ENCODE data around the gene RPL13A.
"Not testable (repeated sequence)": the region's sequence is repeated elsewhere in the genome, so short reads cannot be mapped to it uniquely, and the experiment has no call there.

Gene RPL13A

GRCh38 chr19:49487277-49488045 is at the start of gene RPL13A:
RPL13A (plus strand) TSS chr19:49487608; CDS start chr19:49487630, 22 bp downstream.
- peak; percentile 45 for DNase-seq

DNA sequence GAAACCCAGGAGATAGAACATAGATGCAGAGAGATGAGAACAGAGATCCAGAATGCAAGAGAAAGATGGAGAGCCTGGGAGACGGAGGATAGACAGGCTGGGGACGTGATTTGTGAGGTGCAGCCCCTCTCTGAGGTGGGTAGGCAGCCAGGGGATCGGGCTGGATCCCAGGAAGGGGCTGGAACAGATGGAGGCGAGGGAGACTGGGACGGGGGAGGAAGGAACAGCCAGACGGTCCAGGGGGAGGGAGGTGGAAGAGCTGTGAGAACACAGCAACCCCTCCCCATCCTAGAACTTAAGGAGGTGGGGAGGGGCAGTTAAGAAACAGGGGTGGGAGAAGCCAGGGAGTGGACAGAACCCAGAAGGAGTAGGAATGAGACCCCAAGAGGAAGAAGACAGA is 49.1 kb upstream of the RPL13A start:
- no peak for DNase-seq

GRCh38 chr19:49439836-49440235 is 47.6 kb upstream of the RPL13A start:
- DNase-seq, result no peak

- DNase-seq, result no peak
These were observed 46.8 kb upstream of the RPL13A start for GRCh38 chr19:49440439-49441209.

- DNase-seq, result no peak
These were observed 46.0 kb upstream of the RPL13A start, which contains the start of gene SLC17A7 for GRCh38 chr19:49441210-49441959. SLC17A7 (minus strand) TSS chr19:49441527; CDS start chr19:49441379, 148 bp downstream.

DNA sequence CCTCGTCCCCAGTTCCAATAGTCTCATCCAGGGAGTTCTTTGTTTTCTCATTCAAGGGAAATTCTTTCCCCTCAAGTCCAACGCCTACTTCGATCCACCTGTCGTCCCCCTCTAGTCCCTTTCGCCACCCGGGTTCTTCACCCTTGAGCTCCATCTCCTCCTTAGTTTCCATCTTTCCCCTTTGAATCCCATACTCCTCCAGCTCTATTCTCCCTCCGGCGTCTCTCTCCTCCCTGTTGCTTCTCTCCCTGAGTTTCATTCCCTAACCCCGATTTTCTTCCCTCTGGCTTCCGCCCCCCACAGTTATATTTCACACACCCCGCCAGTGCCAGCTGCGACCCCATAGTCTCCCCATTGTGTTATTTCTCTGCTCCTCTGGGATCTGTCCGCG is 45.5 kb upstream of the RPL13A start:
- DNase-seq, result no peak

GRCh38 chr19:49442354-49442753 is 45.1 kb upstream of the RPL13A start:
- no peak for DNase-seq

DNA sequence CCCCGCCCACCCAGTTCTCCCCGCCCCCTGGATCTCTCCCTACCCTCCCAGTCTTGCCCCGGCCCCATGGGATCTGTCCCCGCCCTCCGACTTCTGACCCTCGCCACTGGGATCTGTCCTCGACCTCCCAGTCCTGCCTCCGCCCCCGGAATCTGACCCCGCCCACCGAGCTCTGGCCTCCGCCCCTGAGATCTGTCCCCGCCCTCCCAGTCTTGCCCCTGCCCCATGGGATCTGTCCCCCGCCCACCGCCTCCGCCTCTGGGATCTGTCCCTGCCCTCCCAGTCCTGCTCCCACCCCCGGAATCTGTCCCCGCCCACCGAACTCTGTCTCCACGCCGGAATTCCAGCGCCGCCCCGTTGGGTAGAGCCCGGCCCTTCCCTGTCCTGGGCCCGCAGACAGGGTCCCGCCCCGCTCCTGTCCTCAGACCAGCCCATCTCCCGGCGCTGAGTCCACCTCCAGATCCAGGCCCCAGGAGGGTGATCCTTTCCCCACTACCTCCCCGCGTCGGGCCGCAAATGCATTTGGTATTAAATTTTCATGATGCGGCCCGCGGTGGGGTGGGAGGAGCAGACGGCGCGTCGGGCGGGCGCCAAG is 44.5 kb upstream of the RPL13A start:
- no peak for DNase-seq

DNA sequence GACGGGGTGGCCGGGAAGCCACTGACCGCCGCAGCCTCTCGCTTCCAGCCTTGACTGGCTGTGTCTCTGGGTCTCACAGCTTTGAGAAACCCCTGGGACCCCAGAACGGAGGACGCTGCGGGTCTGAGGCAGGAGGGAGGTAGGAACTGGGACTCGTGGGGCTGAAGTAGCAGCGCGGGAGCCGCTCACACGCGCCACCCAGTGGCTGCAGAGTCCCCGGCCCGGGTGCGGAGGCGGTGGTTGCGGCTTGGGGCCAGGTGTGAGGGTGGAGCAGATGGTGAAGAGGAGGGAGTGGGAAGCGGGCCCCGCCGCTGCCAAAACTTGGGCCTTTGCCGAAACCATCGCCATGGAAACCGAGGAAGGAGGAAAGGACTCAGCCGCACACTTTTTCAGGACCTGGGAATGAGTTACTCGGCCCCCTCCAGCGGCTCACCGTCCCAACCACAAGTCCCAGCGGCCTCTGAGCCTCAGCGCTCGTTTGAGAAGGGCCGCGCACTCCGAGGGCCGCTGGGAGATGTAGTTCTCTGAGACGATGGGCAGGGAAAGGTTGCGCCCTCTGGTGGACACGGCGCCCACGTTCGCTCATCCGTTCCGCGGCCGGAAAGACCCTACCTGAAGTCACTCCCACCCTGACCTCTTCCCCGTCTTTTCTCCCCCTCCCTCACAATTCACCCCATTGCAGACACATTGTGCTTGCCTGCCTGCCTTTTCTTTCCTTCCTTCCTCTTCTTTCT is 43.9 kb upstream of the RPL13A start:
- no peak for DNase-seq

DNA sequence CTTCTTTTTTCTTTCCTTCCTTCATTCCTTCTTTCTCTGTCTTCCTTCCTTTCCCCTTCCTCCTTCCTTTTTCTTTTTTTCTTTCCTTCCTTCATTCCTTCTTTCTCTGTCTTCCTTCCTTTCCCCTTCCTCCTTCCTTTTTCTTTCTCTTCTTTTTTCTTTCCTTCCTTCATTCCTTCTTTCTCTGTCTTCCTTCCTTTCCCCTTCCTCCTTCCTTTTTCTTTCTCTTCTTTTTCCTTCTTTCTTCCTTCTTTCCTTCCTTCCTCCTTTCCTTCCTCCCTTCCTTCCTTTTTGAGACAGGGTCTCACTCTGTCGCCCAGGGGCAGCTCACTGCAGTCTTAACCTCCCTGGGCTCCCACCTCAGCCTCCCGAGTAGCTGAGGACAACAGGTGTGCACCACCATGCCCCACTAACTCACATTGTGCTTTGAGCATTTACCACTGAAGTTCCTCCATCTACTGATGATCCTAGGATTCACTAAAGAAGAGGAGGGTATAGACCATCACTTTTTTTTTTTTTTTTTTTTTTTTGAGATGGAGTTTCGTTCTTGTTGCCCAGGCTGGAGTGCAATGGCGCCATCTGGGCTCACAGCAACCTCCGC is 43.2 kb upstream of the RPL13A start:
- DNase-seq, result not testable (repeated sequence)

DNA sequence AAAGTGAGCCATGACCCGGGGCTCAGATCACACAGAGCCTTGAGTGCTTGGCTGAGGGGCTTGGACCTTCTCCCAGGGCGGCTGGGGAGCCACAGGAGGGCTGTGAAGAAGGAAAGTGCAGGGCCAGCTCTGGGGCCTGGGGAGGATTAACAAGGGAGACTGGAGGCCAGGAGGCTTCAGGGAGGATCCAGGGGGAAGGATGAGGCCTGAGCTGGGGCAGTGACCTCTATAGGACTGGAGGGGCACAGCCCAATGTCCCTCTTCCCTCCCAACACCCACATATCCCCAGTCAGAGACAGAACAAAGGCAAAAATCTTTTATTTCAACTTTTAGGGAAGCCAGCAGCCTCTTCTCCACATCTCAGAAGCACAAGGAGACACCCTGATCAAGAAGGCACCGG is 41.4 kb upstream of the RPL13A start:
- DNase-seq, result no peak

- no peak for DNase-seq
These were observed 39.6 kb upstream of the RPL13A start for GRCh38 chr19:49447485-49448431.

DNA sequence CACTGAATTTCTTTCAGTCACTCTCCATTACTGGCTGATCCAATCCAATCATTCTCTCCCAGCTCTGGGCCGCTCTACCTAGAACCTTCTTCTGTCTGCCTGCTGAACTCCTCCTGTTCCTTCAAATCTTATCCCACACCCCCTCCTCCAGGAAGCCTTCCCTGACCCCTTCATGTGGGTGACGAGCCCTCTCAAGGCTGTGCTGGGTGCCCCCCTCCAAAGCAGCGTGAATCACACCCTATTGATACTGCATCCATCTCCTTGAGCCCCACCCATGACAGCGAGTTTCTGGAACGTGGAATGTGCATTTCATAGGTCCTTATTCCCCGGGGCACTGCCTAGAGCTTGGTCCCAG is 39.0 kb upstream of the RPL13A start:
- DNase-seq, result no peak

DNA sequence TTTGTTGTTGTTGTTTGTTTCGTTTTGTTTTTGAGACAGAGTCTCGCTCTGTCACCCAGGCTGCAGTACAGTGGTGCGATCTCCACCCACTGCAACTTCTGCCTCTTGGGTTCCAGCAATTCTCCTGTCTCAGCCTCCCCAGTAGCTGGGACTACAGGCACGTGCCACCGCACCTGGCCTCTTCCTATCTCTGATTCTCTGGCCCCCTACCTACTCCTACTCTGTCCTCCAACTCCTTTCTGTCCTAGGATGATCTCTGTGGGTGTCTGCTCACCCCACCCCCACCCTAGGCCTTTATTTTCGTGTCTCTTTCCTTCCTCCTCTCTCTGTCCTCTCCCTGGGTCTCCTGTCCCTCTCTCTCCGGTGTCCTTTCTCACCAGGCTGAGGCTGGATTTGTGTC is 37.0 kb upstream of the RPL13A start:
- no peak for DNase-seq

DNA sequence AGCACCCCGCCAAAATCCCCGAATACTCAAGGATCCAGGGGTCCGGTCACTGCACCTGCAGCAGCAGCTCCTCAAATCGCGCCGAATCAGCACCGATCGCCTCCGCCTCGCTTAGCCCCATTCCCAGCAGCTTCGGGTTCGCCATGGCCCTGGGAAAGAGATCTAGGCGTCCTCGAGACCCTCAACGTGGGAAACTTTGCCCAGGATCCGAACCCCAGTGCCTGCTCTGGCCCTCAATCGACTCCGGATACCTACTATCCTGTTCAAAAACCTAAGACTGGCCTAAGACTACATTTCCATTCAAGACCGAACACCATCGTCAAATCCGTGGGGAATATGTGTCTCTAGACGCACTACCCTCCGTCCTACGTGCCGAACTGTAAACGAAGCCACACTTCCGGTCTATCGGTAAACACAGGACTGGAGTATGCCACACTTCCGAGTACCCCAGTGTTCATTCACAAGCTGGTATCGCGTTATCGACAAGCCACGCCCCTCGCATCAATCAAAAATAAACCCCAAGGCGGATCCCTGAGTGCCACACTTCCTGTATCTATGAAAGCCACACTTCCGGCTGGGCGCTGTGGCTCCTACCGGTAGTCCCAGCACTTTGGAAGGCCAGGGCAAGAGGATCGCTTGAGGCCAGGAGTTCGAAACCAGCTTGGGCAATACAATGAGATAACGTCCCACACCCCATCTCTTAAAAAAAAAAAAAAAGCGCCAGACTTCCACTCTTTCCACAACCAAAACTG is 35.8 kb upstream of the RPL13A start, which contains the start of gene PIH1D1:
PIH1D1 (minus strand) TSS at position 385 of the 752 bp plus-strand sequence; CDS start at position 145, 240 bp downstream.
- no peak for DNase-seq

GRCh38 chr19:49453013-49453756 is 34.2 kb upstream of the RPL13A start, which contains the start of gene ALDH16A1:
ALDH16A1 (plus strand) TSS chr19:49453225; CDS start chr19:49453332, 107 bp downstream.
- peak; percentile 74 for DNase-seq

DNA sequence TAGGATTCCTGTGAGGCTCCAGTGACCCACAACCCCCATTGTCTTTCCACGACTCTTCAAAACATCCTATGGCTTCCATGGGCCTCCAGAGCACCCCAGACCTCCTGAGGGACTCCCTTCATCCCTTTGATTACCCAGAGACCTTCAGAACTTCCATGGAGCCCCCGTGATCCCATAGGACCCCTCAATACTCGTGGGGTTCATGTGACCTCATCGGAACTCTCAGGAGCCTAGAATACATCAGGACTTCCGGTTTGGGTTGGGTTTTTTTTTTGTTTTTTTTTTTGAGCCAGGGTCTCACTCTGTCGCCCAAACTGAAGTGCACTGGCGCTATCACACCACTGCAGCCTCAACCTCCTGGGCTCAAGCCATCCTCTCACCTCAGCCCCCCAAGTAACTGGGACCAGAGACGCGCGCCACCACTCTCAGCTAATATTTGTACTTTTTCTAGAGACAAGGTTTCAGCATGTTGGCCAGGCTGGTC is 33.6 kb upstream of the RPL13A start:
- DNase-seq, result no peak

- no peak for DNase-seq
These were observed 31.6 kb upstream of the RPL13A start for GRCh38 chr19:49455773-49456172.

- no peak for DNase-seq
These were observed 31.1 kb upstream of the RPL13A start for GRCh38 chr19:49456326-49456725.
